HG03460 (cell line): ENCODE measurements around the gene KCNQ1OT1.

Experiments
- ATAC-seq: cut with Tn5 transposase; IDR thresholded peaks from one replicate; pipeline ENCODE4 v1.9.1; 2021; ENCODE audit not compliant: unreplicated experiment

Gene KCNQ1OT1

DNA sequence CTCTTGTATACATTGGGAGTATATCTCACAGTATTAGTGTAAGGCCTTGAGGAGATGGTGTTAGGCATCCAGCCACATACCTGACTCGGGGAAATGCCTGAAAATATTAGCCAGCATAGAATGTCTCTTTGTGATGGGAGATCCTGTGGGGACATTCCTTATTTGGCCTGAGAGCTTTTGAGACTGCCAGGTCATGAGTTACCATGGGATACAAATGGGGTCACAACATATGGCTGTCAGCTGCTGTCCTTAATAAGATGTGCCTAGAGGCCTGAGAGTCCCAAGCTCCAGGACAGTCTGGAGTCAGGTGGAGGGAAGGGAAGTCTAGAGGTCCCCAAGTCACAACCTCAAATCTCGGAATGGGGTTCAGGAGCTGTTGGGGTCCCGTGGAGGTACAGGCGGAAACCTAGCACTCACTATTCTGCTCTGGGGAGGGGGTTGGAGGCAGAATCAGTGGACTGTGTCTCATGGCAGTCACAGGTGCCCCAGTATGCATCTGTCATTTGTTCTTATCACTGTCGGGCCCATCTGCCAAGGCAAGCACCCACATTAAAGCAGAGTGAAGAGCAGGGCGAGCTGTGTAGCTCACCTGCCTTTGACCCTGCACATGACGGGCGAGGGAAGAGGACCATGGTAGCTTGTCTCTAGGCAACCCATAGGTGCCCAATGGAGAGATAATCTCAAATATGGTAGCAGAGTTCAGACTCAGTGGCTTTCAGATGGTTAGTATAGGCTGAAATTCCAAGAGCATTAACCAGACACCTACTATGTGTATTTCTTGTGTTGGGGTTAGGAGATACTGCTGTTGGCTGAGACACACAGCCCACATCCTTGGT is 29.9 kb downstream of the KCNQ1OT1 start:
- no peak for ATAC-seq

DNA sequence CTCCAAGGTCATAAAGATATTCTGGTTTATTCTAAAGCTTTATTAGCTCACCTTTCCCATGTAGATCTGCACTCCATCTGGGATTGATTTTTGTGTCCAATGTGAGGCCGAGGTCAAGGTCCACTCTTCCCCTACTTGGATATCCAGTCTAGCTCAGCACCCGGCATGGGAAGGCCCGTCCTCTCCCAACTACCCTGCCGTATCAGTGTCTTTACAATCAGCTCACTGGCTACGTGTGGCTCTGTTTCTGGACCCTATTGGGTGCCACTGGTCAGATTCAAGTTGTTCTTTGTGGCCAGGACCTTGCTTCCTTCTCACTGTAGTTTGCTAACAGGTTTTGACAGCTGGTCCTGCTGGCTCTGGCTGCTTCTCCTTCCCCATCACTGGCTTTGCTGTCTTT is 30.9 kb downstream of the KCNQ1OT1 start:
- no peak for ATAC-seq

DNA sequence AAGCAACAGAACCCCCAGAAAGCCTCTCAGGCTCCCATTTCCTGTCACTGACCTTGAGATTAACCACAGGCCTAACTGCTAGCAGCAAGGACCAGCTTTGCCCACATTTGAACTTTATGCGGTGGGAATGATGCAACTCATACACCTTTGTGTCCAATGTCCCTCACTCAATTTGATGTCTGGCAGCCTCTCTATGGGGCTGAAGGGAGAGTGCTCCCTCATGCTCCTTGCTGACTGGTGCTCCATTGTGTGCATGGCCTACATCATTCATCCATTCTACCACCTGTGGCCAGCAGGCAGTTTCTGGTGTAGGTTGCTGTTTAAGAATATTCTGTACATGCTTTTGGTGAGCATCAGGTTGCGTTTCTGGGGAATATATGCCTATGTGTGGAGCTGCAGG is 31.9 kb downstream of the KCNQ1OT1 start:
- ATAC-seq, result no peak

DNA sequence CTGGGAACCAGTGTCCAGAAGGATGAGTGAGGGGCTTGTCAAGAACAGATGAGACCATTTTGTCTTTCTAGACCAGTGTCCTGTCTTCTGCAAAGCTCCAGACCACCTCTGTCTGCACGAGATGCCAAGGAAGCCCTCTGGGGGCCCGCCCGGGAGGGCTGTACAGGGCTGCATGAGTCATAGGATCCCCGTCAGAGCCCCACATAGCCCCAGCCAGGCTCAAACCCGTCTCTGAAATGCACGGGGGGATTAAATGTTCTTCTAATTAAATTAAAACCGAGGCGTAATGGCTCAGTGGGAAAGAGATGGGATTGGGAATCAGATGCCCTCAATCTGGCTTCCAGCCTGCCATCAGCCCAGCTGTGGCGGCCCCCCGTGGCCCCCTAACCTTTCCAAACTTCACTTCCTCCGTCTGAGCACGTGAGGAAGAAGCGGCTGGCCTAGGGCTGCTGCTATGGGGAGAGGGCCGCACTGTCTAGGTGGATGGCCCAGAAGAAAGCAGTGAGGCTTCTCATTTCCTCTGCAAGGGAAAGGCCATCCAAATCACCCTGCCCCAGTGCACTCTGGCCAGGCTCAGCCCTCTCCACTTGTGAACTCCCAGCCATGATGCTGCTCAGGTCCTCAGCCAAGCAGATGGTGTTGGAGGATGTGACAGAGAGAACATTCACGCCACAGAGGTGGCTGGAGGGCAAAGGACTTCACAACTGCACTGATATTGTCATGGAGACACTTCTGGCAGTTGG is 32.8 kb downstream of the KCNQ1OT1 start:
- no peak for ATAC-seq

DNA sequence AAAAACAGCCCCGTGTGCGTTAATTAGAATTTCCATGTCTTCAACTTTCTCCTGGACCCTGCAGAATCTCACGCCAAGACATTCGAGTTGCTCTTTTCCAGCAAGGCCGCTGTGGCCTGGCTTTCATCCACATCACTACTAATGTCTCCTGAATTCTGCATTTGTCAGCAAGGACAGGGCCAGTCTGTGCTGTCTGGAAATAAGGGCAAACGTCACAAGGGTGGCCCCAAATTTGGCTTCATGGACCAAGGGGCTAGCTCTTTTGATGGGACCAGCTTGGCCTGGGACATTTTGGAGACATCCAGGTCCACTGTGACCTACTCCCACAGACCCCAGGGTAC is 33.4 kb downstream of the KCNQ1OT1 start:
- ATAC-seq, result no peak

DNA sequence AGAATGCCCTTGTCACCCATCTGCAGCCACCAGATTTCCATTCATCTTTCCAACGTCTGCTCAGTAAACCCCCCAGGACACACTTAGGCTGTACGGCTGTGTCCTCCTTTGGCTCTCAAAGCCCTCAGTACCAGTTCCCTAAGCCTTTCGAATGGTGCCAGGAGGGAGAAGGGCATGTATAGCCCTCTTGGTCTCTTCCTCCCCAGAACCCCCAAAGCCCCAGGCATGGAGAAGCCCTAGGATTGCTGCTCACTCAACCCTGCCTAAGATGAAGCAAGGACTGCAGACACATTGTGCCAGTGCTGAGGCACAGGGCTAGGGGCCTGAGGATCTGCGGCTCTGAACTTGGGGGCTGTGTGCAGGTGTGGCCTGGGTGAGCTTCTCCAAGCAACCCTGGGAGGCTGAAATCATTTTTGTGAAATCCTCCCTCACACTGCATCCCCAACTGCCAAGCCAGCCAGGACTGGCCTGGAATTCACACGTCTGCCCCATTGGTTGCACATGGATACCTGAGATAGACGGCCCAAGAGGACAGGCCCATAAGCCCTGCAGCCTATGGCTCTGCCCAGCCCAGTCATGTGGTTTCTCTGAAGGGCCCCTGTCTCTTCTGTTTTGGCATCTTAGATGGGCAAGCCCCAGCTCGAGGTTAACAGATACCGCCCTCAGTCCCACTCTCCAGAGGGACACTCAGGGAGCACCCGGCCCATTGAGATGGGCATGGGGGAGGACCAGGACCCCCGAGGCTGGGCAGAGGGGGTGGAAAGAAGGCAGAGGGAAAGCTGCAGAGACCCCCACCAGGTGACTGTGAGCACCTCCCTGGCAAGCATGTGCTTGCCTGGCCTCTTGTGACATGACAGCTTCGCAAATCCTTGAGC is 34.0 kb downstream of the KCNQ1OT1 start:
- no peak for ATAC-seq

DNA sequence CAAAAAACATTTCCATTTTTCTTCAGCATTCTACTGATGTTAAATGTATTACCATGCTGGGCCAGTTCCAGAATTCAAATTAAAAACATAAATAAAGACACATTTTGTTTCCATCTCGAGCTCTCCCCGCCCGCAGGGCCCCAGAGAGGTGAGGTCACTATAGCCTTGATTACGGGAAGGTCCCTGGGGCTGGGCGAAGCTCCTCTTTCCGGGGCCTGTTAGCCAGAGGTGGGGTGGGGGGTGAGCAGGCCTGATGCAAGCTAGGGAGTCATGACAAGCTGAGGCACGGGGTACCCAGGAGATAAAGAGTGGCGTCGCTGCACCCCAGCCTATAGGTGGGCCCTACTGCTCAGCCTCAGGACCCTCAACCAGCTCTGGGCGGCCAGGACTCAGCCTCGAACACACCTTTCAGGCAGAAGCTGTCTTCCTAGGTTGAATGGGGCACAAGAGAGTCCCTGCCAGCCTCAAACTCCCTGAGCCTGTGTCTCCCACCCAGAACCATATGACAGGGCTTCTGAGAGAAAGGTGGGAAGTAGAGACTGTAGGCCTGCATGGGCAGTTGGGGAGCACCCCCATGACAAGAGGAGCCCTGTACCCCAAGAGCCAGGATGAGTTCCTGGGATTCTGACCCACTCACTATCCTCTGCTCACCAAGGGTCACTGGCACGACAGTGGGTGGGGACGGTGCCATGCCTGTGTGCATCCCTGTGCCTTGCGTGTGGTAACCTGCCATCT is 34.8 kb downstream of the KCNQ1OT1 start:
- no peak for ATAC-seq

DNA sequence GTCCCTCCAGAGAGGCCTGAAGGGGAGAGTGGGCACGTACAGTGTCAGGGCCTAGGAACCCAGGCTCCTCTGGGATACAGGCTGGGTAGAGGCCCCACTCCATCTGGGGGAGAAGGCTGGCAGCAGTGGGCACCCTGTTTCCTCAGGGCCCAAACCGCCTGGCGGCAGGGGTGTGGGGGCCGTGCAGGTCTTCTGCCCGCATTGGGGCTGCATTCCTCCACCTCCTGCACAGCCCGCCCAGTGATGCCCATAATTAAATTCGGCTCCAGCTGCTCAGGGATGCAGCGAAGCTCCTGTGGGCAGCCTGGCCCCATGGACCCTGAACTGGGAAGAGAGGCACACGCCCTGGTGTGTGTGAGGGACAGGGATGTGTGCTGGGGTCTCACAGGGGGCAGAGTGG is 35.4 kb downstream of the KCNQ1OT1 start:
- no peak for ATAC-seq

DNA sequence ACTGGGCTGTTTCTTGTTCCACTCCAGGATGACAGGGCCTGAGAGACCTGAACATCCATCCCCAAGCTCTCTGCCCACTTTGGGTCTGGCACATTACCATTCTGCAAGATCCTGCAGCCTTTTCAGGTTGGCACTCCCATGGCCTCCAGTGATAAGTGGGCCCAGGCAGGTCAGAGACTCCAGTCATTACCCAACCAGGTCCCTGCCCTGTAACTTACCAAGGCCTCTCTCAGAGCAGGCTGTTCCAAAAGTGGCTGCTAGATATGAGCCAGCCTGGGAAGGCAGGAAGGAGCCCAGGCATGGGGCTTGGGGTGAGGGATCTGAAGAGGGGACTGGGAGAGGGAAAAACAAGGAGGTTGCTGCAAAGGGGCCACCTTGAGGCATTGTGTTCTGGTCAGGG is 35.9 kb downstream of the KCNQ1OT1 start:
- no peak for ATAC-seq

DNA sequence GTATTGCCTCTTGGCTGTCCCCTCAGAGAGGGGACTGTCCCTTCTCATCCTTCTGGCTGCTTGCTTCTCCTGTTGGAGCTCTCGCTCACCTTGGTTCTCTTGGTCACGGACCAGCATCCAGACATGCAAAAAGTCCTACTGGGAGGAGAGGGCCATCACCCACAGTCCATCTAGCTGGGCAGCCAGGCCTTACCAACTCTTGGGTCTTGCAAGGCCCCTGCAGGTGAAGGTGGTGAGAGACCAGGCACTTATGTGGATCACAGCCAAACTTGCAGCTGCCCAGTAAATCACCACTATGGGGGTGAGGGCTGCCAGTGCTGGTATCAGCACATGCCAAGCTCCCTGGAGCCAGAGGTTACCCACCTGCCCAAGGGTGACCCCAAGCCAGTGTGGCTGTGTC is 36.3 kb downstream of the KCNQ1OT1 start:
- no peak for ATAC-seq

DNA sequence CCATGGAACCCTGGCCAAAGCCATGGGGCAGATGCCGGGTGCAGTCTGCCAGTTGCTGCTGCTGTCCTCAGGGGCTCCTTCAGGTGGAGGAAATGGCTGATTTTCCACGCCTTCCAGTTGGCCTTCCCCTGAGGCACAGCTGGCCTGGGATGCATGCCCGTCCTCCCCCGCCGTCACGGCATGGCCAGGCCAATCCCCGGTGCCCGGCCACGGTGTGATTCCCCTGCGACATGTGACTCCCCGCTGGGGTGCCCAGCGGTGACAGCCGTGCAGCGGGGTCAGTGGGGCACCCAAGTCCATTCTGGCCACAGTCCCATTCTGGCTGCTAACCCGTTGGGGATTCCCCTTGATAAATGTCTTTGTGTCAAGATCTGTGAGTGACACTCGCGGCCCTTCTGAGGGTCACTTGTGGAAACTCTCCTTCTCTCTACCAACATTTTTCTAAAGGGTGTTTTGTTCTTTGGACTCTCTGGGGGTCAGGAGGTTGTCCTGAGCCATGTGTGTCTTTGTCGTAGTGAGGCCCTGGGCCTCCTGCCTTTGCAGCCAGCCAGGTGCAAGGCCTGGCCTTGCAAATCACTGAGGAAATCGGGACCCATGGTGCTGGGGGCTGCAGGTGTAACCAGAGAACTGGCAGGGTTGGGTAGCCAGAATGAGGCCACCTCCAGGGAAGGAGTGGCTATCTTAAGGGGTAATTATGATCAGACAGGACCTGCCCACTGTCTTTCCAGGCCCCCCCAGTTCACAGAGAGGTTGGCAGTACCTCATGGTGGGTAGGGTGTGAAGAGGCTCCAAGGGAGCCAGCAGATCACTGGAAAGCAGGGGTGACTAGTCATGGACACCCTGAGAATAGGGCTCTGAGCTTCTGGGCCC is 37.1 kb downstream of the KCNQ1OT1 start:
- ATAC-seq, result no peak

DNA sequence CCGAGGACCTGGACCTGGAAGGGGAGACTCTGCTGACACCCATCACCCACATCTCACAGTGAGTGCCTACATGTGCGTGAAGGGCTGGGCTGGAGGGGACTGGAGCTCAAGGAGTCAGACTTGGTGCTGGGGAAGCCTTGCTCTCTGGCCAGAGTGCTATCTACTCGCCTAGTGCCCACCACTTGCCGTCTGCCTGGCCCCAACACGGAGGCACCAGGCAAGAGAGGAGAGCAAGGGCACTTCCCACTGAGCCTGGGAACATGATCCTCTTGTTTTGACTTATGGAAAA is 37.8 kb downstream of the KCNQ1OT1 start:
- ATAC-seq, result no peak

DNA sequence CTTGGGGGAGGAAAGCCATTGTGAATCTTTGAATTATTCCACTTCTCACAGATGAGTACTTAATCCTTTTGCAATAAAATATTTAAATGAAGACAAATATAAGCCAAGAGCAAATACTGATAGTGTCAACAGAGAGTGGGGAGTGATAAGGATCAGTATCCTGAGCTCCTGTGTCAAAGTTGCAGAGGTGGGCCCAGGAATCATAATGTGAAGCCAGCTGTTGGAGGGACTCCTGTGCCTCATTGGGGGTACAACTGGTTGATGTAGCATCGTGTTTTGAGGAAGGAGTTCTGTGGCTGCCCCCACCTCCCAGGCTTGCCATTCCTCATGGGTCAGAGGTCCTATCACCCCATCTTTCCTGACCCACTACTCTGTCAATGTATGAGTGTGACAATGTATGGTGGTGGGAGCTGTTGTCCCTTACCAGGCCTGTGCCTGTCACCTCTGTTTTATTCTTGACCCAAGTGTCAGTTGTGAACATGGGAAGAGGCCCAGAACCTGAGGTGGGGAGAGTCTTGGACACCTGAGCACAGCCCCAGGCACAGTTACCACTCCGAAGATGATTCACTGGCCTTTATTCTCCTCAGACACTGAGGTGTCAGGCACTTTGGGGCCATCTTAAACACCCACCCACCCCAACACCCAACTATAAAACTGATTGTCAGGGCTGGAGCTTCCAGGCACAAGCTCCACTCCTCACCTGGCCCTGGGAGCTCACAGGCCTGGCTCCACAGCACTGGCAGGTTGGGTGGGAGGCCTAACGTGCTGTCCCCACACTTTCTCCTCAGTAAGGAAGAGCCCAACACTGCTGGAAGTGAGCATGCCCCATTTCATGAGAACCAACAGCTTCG is 38.4 kb downstream of the KCNQ1OT1 start:
- no peak for ATAC-seq

DNA sequence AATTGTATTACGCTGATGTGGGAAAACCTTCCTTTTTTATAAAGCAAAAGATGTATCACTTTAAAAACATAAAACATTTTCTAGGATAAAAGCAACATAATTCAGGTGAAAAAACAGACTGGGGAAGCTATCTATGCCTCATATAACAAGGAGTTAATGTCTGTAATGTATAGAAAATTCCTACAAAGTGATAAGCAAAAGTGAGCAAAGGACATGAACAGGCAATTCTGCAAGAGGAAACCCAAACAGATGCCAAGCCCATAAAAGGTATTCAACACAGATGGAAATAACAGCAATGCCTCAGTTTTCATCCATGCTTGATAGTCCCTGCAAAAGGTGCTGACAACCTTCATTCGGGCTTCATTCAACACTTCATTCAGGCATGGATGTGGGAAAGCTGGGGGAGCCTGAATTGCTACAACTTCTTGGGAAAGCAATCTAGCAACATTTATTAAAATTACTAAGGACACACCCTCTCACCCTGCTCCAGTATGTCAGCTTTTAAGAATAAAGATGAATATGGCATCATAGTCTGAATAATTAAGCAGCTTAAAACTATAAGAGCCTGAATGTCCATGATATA is 39.3 kb downstream of the KCNQ1OT1 start:
- ATAC-seq, result no peak

DNA sequence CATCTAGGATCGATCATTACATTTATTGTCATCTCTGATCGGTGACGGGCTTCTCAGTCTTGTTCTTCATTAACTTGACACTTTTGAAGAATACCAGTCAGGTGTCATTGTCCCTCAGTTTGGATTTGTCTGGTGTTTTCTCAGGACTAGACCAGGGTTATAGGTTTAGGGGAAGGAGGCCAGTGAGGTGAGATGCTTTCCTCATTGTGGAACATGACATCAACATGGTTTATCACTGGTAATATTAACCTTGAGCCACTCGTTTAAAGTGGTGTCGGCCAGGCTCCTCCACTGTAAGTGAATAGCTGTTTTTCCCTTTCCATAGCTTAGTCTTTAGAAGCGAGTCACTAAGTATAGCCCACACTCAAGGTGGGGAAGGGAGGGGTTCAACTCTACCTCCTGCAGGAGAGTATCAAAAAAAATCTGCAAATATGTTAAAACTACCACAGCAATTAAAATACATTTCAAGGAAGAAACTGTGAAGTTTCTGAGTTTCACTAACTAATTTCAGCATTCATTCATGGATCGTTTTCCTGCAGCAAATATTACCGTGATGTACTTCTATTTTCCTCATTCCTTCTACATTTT is 42.0 kb downstream of the KCNQ1OT1 start:
- no peak for ATAC-seq

DNA sequence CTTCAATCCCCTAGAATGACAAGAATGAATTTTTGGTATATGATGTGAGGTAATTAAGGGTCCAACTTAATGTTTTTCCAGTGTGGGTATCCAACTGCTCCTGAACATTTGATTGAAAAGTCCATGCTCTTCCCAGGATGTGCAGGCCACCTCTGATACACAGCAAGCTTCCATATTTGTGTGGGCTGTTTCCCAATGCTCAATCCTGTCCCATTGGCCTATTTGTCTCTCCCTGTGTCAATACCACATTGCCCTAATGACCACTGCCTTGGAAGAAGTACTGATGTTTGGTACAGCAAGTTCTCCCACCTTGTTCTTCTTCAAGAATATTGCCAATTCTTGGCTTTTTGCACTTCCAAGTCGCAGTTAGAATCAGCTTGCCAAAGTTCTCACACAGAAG is 42.9 kb downstream of the KCNQ1OT1 start:
- ATAC-seq, result no peak

DNA sequence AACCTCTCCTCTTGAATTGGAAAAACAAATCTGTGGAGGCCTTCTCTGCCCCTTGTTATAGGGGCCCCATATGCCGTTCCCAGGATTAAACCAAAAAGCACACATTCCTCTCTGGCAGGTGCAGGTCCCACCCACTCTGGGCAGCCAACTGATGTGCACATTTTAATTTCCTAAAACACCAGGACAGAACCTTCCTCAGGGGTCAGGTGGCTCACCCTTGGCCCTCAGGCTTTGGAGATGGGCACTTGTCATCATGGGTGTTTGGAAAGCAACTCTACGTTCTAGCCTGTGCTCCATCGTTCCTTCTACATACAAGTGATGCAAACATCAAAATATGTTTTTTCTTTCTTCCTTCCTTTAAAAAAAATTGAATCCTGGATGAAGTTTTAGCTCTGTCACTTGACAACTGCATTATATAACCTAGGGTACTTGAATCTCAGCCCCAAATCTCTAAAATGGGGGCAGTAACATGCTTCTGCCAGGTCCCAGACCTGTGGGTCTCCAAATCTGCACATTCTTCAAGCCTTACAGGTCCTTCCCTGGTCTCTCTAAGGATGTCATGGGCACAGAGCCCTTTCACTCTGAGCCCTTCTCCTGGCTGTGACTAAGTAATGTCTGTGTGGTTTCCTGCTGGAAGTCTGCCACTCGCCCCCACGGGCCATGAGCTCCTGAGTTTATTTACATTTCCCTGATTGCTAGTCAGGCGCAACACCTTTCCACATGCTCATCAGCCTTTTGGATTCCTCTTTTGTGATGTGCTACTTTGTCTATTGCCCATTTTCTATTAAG is 43.8 kb downstream of the KCNQ1OT1 start:
- no peak for ATAC-seq
